AG04450 (cell line): ENCODE results near the gene HCFC2. TPM values are rescaled to one million over a fixed set of nuclear protein-coding genes. Genes with fewer than 3 reads are reported as not detected.

Experiments
- CTCF ChIA-PET: fragments of 300-600, 350-600 bp; formaldehyde crosslinking; extraction: SDS; loops from one replicate; lab custom pipeline; 2022; ENCODE audit warnings: antibody characterized with exemption, inconsistent platforms; lab: Charles Lee
- POLR2A ChIA-PET: fragments of 350-600 bp; formaldehyde crosslinking; extraction: SDS; loops from one replicate; lab custom pipeline; 2021; ENCODE audit warnings: antibody characterized with exemption, inconsistent platforms; lab: Yijun Ruan, JAX
- DNase-seq: peaks from one replicate; pipeline ENCODE4 v3.0.0-alpha.2; 2011; ENCODE audit warnings: low read depth, low spot score
- H3K27ac ChIP-seq: one replicate; pipeline ENCODE4 v1.5.1; 2012; ENCODE audit warnings: low read depth, low read length, control low read depth
- H3K27me3 ChIP-seq: one replicate; pipeline ENCODE4 v1.6.0; 2012; ENCODE audit warnings: low read length; ENCODE audit not compliant: control insufficient read depth, insufficient read depth
- H3K4me3 ChIP-seq: 2 replicates; pipeline ENCODE4 v1.5.1; 2011; ENCODE audit warnings: mild to moderate bottlenecking, low read depth, low read length, control low read depth
- H3K9me3 ChIP-seq: 2 replicates; pipeline ENCODE4 v1.5.1; 2012; ENCODE audit warnings: low read length; ENCODE audit not compliant: control insufficient read depth, insufficient read depth
- CTCF ChIP-seq: IDR thresholded peaks from 2 replicates; pipeline ENCODE4 v1.5.1; 2011; ENCODE audit warnings: low read depth, low read length, control low read depth, inconsistent platforms
- polyA plus RNA-seq: library from polyadenylated mRNA; depleted of rRNA; stranded (reverse); fragments of >200 nt; gene quantifications from 2 replicates; pipeline ENCODE4 v1.2.3, GENCODE V29; 2011; rRNA removed
- small RNA-seq: library from RNA; depleted of rRNA; stranded (forward); fragments of <200 nt; gene quantifications from one replicate; pipeline ENCODE3, GENCODE V24; 2012; ENCODE audit warnings: low read depth; ENCODE audit not compliant: insufficient read length

The HCFC2 gene
- polyA plus RNA-seq, 1 experiment = 31.4 TPM

- no peak for DNase-seq
- ChIA-PET CTCF (no interaction called here), POLR2A (interaction anchor here (2.3 kb wide), 1 partner anchor 10 kb away, joined by 6 read pairs; the partner anchor contains the start of gene NFYB)
- Histone ChIP-seq H3K27me3 (peaks cover 2% of the 10 kb centered on the region), H3K4me3 (no peak overlapping the region), H3K27ac (no peak overlapping the region), H3K9me3 (peaks cover 6% of the 10 kb centered on the region)
- TF ChIP-seq CTCF = no peak
Measured at GRCh38 chr12:104147346-104147745, 83.0 kb downstream of the HCFC2 start.

- POLR2A ChIA-PET = no interaction called here
- H3K9me3 ChIP-seq = peaks cover 6% of the 10 kb centered on the region
- CTCF ChIA-PET = interaction anchor here (0.6 kb wide), 1 partner anchor 87 kb away, joined by 3 read pairs; no protein-coding TSS in a partner anchor
- H3K4me3 ChIP-seq = no peak overlapping the region
- DNase-seq = no peak
- no peak for TF ChIP-seq CTCF
- H3K27ac ChIP-seq = no peak overlapping the region
- peaks cover 2% of the 10 kb centered on the region for H3K27me3 ChIP-seq
Measured at GRCh38 chr12:104150416-104150815, 86.1 kb downstream of the HCFC2 start.

- CTCF ChIA-PET = no interaction called here
- POLR2A ChIA-PET = no interaction called here
- peaks cover 2% of the 10 kb centered on the region for H3K27me3 ChIP-seq
- no peak for TF ChIP-seq CTCF
- H3K4me3 ChIP-seq = no peak overlapping the region
- H3K9me3 ChIP-seq = no peaks in the 10 kb centered on the region
- no peak for DNase-seq
- no peak overlapping the region for H3K27ac ChIP-seq
Measured at GRCh38 chr12:104152685-104153241, 88.4 kb downstream of the HCFC2 start.

- CTCF ChIA-PET = no interaction called here
- DNase-seq = no peak
- no peak for TF ChIP-seq CTCF
- POLR2A ChIA-PET = interaction anchor here (0.6 kb wide), 1 partner anchor 148 kb away, joined by 3 read pairs; no protein-coding TSS in a partner anchor
- Histone ChIP-seq H3K27ac (no peak overlapping the region), H3K27me3 (peaks cover 2% of the 10 kb centered on the region), H3K9me3 (no peaks in the 10 kb centered on the region), H3K4me3 (no peak overlapping the region)
Measured at GRCh38 chr12:104154286-104154685, 90.0 kb downstream of the HCFC2 start.

GRCh38 chr12:104154806-104155205 is 90.5 kb downstream of the HCFC2 start:
- H3K27me3 ChIP-seq = peaks cover under 1% of the 10 kb centered on the region
- POLR2A ChIA-PET = no interaction called here
- no peaks in the 10 kb centered on the region for H3K9me3 ChIP-seq
- DNase-seq = no peak
- no peak for TF ChIP-seq CTCF
- no peak overlapping the region for H3K4me3 ChIP-seq
- CTCF ChIA-PET = no interaction called here
- H3K27ac ChIP-seq = no peak overlapping the region

Small RNA genes within 50 kb of the gene (small RNA-seq; reads per million reads assigned to genes)
- gene RNA5SP370 = not detected

Other genes starting within 250 kb of the HCFC2 start
- gene NT5DC3, start 223.3 kb upstream of the HCFC2 start, polyA plus RNA-seq = 2.8 and 3.4 TPM in 2 replicates
- 600 and 848 TPM in 2 replicates for gene HSP90B1, start 134.1 kb upstream of the HCFC2 start, polyA plus RNA-seq
- gene TDG, start 98.7 kb upstream of the HCFC2 start, polyA plus RNA-seq = 20.4 and 28.4 TPM in 2 replicates
- 102 and 119 TPM in 2 replicates for gene GLT8D2, start 14.3 kb upstream of the HCFC2 start, polyA plus RNA-seq
- 34.2 and 57.9 TPM in 2 replicates for gene NFYB, start 73.7 kb downstream of the HCFC2 start, polyA plus RNA-seq
- gene TXNRD1, start 151.2 kb downstream of the HCFC2 start, polyA plus RNA-seq = 673 and 740 TPM in 2 replicates
- 1.8 and 2.5 TPM in 2 replicates for gene EID3, start 239.2 kb downstream of the HCFC2 start, polyA plus RNA-seq